ENCODE results near the gene MKI67.

Gene MKI67

DNA sequence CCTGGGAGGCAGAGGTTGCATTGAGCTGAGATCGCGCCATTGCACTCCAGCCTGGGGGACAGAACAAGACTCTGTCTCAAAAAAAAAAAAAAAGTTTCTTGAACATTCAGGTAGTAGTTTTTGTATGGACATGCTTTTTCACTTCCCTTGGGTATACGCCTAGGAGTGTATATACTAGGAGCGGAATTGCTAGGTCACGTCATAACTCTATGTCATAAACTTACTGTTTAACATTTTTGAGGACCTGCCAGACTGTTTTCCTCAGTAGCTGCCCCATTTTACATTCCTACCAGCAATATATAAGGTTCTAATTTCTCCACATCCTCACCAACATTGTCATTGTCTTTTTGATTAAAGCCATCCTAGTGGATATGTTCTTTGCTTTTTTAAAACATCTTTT lies 51.6 kb downstream of the MKI67 start:
- DNase-seq (ENCODE audit: low read depth), result no peak
- TF ChIP-seq, protein P1, sequence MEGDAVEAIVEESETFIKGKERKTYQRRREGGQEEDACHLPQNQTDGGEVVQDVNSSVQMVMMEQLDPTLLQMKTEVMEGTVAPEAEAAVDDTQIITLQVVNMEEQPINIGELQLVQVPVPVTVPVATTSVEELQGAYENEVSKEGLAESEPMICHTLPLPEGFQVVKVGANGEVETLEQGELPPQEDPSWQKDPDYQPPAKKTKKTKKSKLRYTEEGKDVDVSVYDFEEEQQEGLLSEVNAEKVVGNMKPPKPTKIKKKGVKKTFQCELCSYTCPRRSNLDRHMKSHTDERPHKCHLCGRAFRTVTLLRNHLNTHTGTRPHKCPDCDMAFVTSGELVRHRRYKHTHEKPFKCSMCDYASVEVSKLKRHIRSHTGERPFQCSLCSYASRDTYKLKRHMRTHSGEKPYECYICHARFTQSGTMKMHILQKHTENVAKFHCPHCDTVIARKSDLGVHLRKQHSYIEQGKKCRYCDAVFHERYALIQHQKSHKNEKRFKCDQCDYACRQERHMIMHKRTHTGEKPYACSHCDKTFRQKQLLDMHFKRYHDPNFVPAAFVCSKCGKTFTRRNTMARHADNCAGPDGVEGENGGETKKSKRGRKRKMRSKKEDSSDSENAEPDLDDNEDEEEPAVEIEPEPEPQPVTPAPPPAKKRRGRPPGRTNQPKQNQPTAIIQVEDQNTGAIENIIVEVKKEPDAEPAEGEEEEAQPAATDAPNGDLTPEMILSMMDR (conservative IDR thresholded peaks at IDR 0.05; ENCODE audit: low read depth, low read length), result no peak
- no peak overlapping the region for H3K4me3 ChIP-seq (ENCODE audit: low read length)

DNA sequence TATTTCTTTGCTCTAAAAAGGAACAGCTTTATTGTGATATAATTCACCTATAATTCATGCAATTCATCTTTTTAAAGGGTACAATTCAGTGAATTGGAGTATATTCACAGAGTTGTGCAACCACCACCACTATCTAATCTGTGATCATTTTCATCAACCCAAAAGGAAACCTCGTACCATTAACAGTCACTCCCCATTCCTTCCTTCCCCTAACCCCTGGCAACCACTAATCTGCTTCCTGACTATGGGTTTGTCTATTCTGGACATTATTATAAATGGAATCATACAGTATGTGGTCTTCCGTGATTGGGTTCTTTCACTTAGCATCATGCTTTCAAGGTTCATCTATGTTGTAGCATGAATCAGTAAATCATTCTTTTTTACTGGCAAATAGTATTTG lies 52.3 kb downstream of the MKI67 start:
- H3K4me3 ChIP-seq (ENCODE audit: low read length), result no peak overlapping the region
- DNase-seq (ENCODE audit: low read depth), result no peak
- TF ChIP-seq, protein P1 (conservative IDR thresholded peaks at IDR 0.05; ENCODE audit: low read depth, low read length), result no peak

DNA sequence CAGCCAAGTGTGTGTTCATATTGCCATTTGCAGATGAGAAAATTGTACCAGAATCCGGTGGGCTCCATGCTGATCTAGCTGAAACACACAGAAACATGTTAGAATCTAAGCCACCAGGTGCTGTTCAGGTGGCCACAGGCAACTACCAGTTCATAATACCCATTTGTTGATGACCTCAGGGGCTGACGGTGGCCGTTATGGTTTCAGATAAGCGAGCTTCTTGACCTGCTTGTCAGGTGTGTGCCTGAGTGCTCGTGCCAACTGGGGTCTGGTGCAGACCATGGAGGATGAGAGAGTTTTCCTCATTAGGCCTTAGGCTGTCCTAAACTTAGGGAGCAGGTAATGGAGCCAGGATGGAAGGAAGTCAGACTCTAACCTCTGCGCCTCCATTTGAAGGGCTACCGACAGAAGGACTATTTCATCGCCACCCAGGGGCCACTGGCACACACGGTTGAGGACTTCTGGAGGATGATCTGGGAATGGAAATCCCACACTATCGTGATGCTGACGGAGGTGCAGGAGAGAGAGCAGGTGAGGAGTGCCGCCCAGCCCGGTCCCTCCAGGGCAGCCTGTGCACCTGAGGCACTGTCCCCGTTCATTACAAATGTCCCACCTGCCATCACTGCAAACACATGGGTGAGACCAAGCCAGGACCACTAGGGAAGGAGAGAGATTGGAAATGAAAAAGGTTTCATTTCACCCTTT lies 53.1 kb downstream of the MKI67 start:
- TF ChIP-seq, protein P1 (conservative IDR thresholded peaks at IDR 0.05; ENCODE audit: low read depth, low read length), result no peak
- no peak for DNase-seq (ENCODE audit: low read depth)
- H3K4me3 ChIP-seq (ENCODE audit: low read length), result no peak overlapping the region

DNA sequence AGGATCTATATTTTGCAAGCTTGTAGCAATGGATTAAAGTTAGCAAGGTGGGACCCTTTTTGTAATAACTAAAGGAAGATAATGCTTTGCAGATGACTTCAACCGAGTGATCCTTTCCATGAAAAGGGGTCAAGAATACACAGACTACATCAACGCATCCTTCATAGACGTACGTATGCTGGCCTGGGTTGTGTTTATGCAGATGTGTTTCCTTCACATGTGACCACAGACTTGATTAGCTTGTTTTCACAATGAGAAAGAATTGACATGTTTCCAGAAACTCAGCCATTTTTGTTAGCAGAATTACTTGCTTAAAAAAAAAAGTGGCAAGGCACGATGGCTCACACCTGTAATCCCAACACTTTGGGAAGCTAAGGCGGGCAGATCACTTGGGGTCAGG lies 54.2 kb downstream of the MKI67 start:
- DNase-seq (ENCODE audit: low read depth), result no peak
- no peak overlapping the region for H3K4me3 ChIP-seq (ENCODE audit: low read length)
- TF ChIP-seq, protein P1 (conservative IDR thresholded peaks at IDR 0.05; ENCODE audit: low read depth, low read length), result no peak

DNA sequence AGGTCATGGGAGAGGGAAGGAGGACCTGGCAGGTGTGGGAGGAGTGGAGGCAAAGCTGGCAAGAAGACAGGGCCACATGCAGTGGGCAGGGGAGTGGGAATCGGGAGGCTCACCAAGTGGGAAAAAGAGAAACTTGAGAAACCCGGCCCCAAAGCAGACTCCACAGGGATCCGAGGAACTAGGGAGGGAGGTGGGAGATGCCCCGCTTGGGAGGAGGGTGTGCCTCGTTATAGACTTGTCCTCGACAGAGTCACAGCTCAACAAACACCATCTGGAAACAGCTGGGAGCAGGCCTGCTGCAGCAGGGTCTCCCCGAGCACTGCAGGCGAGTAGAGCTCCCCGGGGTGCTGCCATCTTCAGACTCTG lies 54.8 kb downstream of the MKI67 start:
- H3K4me3 ChIP-seq (ENCODE audit: low read length), result no peak overlapping the region
- TF ChIP-seq, protein P1 (conservative IDR thresholded peaks at IDR 0.05; ENCODE audit: low read depth, low read length), result no peak
- DNase-seq (ENCODE audit: low read depth), result no peak

DNA sequence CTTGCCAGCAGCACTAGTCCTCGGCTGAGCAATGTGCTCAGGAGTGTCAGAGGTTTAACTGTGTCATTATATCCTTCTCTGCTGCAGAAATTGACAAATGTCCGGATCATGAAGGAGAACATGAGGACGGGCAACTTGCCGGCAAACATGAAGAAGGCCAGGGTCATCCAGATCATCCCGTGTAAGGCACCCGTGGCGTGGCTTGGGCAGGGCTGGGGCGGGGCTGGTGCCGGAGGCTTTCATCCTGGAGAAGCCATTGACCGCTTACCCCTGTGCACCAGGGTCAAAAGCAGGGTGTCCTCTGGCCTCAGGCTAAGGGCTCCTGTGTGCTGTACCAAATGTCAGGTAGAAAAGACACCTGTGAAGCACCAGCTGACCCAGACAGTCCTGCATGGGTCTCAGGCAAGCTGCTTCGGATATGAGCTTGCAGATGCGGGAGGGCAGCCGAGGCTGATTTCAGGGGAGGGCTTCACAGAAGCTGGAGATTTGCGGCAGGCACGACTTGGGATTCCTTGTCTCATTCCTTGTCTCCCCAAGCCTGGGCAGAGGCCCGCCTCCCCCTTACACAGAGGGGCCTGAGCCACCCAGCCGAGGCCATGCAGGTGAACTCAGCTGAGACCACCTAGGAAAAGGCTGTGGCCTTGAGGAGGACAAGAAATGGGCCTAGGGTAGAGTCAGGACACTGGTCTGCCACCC lies 55.4 kb downstream of the MKI67 start:
- no peak for DNase-seq (ENCODE audit: low read depth)
- H3K4me3 ChIP-seq (ENCODE audit: low read length), result no peak overlapping the region
- TF ChIP-seq, protein P1 (conservative IDR thresholded peaks at IDR 0.05; ENCODE audit: low read depth, low read length), result no peak

DNA sequence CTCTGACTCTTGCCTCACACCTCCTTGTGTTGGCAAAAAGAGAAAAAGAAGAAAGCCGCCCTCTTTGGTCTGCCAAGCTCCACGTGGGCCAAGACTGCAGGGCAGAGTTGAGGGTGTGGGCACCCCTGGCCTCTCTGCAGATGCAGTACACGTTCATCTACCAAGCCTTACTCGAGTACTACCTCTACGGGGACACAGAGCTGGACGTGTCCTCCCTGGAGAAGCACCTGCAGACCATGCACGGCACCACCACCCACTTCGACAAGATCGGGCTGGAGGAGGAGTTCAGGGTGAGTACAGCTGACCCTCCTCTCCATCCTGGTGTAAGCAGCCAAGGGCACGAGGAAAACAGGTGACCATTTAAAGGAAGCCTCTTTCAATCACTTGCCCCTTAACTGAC lies 56.1 kb downstream of the MKI67 start:
- TF ChIP-seq, protein P1 (conservative IDR thresholded peaks at IDR 0.05; ENCODE audit: low read depth, low read length), result no peak
- no peak for DNase-seq (ENCODE audit: low read depth)
- no peak overlapping the region for H3K4me3 ChIP-seq (ENCODE audit: low read length)

All from retinal pigment epithelial cell (primary cell).